Heart right ventricle (tissue), 16 donors: Measurements from ENCODE around the gene FGFRL1. TPM values are rescaled to one million over a fixed set of nuclear protein-coding genes. Genes with fewer than 3 reads are reported as not detected.
A peak's percentile ranks its signal among the peaks of the same experiment; 100 is the strongest.

Experiments
- ATAC-seq, 8 donors: fragments of 200-7000 bp; cut with Tn5 transposase; one replicate each; pipeline ENCODE4 v1.9.1; 2020; ENCODE audit warnings: mild to moderate bottlenecking in 8 of 8, moderate library complexity in 8 of 8, moderate number of reproducible peaks in 1 of 8
- DNase-seq, 2 donors: peaks; one replicate each; pipeline ENCODE4 v3.0.0-alpha.2; 2020
- H3K27ac ChIP-seq, 10 donors: fragments of 200-600 bp; sonication (generic) in 2 of 10; one replicate each; pipeline versions ENCODE4 v1.5.0 to v1.8.0; 2020 to 2022; ENCODE audit warnings: mild to moderate bottlenecking in 3 of 10
- H3K27me3 ChIP-seq, 7 donors: fragments of 200-600 bp; one replicate each; pipeline ENCODE4 v1.8.0; 2021 to 2022; ENCODE audit warnings: mild to moderate bottlenecking in 2 of 7
- H3K36me3 ChIP-seq, 9 donors: fragments of 200-600 bp; sonication (generic) in 1 of 9; one replicate each; pipeline versions ENCODE4 v1.5.0 to v1.8.0; 2020 to 2022; ENCODE audit warnings: mild to moderate bottlenecking in 2 of 9
- H3K4me1 ChIP-seq, 9 donors: fragments of 200-600 bp; sonication (generic) in 1 of 9; one replicate each; pipeline versions ENCODE4 v1.5.0 to v1.8.0; 2020 to 2022; ENCODE audit warnings: mild to moderate bottlenecking in 4 of 9
- H3K4me3 ChIP-seq, 10 donors: fragments of 200-600 bp; sonication (generic) in 2 of 10; one replicate each; pipeline versions ENCODE4 v1.5.0 to v1.8.0; 2020 to 2022; ENCODE audit warnings: mild to moderate bottlenecking in 7 of 10, moderate library complexity in 2 of 10
- H3K9me3 ChIP-seq, 11 donors: fragments of 200-600 bp in 10 of 11; sonication (generic) in 2 of 11; one replicate each; pipeline versions ENCODE4 v1.5.0 to v1.8.0; 2013 to 2022; ENCODE audit warnings: mild to moderate bottlenecking in 2 of 11, control low read depth in 1 of 11, moderate library complexity in 1 of 11
- WGBS, 2 donors: extraction: QIAGEN DNeasy Blood & Tissue Kit; methylation state at CpG; one replicate each; pipeline ENCODE4 v1.1.7; 2013; ENCODE audit warnings: inconsistent platforms in 1 of 2; 5-methylcytosine and 5-hydroxymethylcytosine counted together
- intact Hi-C, 10 donors: fragments of 100-400 bp; cut with DNase I; formaldehyde crosslinking; loops; one replicate each; pipeline versions ENCODE4 v1.11.1 to v1.14.2; 2022
- polyA plus RNA-seq, 2 donors: library from polyadenylated mRNA; stranded (reverse); fragments of 200-250 nt; gene quantifications; one replicate each; pipeline ENCODE4 v1.2.3, GENCODE V29; 2013
- total RNA-seq, 10 donors: library from RNA; stranded (reverse); fragmentation: NEBNext Ultra II Directional in 3 of 10; extraction: Animal tissue kit (Norgen Biotek cat#: 25700) in 3 of 10; gene quantifications; one replicate each; pipeline versions ENCODE4 v1.2.1 to v1.2.4, GENCODE V29; 2021 to 2023
- TF ChIP-seq, protein P1 (sequence below), 9 donors: fragments of 200-600 bp; sonication (generic) in 2 of 9; IDR thresholded peaks; one replicate each; pipeline versions ENCODE4 v1.5.0 to v1.8.0; 2021 to 2022; ENCODE audit warnings: antibody characterized with exemption in 9 of 9, mild to moderate bottlenecking in 5 of 9, moderate library complexity in 1 of 9
- donor health status: Arrhythmogenic right ventricular cardiomyopathy.
- donor health status: ischemic (EF 13 %, LVEDD 7.1; RV severe dilation, severe dysfunction).
- donor health status: healthy with polysubstance abuse.
- donor health status: DM: no; HTN: yes; CAD: no.
- donor health status: DM: no; HTN: no; CAD: no.
- donor health status: ischemic (EF 25% LVEDD 6.9; RV normal size, moderate dysfunction).
- donor health status: ischemic (EF 25% LVEDD 5.7; RV mildly dilated, moderate dysfunction).
- donor health status: healthy.
- donor health status: DM: yes; HTN: yes; CAD: no.
- donor health status: Ischemic cardiomyopathy.
- donor health status: ischemic (EF 35%, LVEDD 5.7; RV mildly dilated, moderate dysfunction).
- donor health status: nonischemic (EF 11% LVEDD 7.7; RV severe dilation, severe dysfunction).
- donor health status: DM: yes; HTN: yes; CAD: no.
- donor health status: PGD.
- donor health status: ischemic (EF 29% LVEDD 5.4; RV normal size, mild dysfunction).
- donor health status: nonischemic (EF 23%, LVEDD 6.1; RV moderate dilation, normal function).

FGFRL1 gene
- total and polyA plus RNA-seq, 12 donors, result 17.1 to 36.6 (median 26.0) TPM

DNA sequence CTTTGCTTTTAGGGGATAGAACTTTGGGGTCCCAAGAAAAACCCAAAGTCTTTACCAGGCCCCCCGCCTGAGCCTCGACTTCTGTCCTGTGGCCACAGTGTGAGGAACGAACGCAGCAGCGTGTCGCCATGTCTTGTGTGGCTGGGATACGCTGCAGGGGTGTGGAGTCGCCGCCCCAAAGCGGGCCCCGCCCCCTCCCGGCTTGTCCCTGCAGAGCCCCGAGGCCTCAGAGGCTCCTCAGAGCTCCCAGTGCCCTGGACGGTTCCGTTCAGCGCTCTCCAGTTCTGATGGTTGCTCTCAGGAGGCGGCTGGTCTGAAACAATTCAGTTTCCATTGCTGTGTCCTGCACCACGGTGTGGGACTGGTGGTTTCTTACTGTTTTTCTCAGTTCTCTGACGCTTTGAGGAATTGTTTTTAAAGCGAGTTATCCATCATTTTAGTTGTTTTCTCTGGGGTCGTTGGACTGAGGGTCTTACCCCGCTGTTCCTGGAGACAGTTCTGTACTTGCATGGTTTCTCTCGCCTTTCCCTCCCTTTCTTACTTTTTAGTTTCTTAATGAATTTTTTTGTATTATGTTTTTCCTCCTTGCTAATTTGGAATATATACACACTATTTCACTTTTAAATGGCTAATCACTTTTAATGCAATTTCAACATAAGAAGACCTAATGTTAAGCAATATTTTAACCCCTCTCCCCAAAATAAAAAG lies 26.1 kb upstream of the FGFRL1 start:
- H3K4me3 ChIP-seq, result peak overlapping the region in 8 of 10 donors; percentile 2 to 80 (median 29)
- peak; percentile 65 to 79 for DNase-seq
- peak; percentile 56 to 77 (median 70) for ATAC-seq

DNA sequence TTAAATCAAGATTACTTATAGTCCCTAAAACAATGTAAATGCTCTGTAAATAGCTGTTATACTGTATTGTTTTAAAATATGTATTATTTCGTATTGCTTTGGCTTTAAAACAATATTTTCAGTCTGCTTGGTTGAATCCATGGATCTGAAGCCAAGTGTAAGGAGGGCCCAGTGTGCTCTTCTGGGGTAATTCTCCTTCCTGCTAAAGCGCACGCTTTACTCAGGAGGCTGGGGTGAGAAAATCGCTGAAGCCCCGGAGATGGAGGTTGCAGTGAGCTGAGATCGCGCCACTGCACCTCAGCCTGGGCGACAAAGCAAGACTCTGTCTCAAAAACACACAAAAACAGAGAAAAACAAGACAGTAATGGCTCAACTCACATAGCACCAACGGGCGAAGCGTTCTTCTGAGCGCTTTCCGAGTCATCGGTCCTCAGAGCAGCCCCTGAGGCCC lies 25.0 kb upstream of the FGFRL1 start:
- Histone ChIP-seq H3K9me3 (no peaks in the 10 kb centered on the region), H3K4me1 (peaks cover 4 to 32% (median 25%) of the 10 kb centered on the region in 9 donors), H3K4me3 (peak overlapping the region; percentile 41 to 92 (median 76)), H3K27me3 (no peaks in the 10 kb centered on the region), H3K36me3 (peaks cover 0 to 13% (median 0%) of the 10 kb centered on the region in 9 donors), H3K27ac (peak overlapping the region in 9 of 10 donors; percentile 6 to 84 (median 58))
- 2 to 4% methylated on average over 14 of the region's 14 CpGs for WGBS, 2 donors
- TF ChIP-seq, protein P1, sequence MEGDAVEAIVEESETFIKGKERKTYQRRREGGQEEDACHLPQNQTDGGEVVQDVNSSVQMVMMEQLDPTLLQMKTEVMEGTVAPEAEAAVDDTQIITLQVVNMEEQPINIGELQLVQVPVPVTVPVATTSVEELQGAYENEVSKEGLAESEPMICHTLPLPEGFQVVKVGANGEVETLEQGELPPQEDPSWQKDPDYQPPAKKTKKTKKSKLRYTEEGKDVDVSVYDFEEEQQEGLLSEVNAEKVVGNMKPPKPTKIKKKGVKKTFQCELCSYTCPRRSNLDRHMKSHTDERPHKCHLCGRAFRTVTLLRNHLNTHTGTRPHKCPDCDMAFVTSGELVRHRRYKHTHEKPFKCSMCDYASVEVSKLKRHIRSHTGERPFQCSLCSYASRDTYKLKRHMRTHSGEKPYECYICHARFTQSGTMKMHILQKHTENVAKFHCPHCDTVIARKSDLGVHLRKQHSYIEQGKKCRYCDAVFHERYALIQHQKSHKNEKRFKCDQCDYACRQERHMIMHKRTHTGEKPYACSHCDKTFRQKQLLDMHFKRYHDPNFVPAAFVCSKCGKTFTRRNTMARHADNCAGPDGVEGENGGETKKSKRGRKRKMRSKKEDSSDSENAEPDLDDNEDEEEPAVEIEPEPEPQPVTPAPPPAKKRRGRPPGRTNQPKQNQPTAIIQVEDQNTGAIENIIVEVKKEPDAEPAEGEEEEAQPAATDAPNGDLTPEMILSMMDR (IDR thresholded peaks at IDR 0.05), result no peak
- peak in 6 of 8 donors; percentile 2 to 38 (median 26) for ATAC-seq
- DNase-seq, result no peak
- intact Hi-C loops, result no loop called here

More for the DNA sequence above, 26.1 kb upstream of the FGFRL1 start:
- H3K36me3 ChIP-seq, result peaks cover 0 to 7% (median 0%) of the 10 kb centered on the region in 9 donors
- H3K27me3 ChIP-seq, result no peaks in the 10 kb centered on the region
- intact Hi-C loops, result no loop called here
- peaks cover 4 to 32% (median 25%) of the 10 kb centered on the region in 9 donors for H3K4me1 ChIP-seq
- H3K27ac ChIP-seq, result no peak overlapping the region
- WGBS, 2 donors, result 47 to 53% methylated on average over 23 of the region's 23 CpGs
- TF ChIP-seq, protein P1 (IDR thresholded peaks at IDR 0.05), result peak in 1 of 9 donors; percentile 12
- no peaks in the 10 kb centered on the region for H3K9me3 ChIP-seq

DNA sequence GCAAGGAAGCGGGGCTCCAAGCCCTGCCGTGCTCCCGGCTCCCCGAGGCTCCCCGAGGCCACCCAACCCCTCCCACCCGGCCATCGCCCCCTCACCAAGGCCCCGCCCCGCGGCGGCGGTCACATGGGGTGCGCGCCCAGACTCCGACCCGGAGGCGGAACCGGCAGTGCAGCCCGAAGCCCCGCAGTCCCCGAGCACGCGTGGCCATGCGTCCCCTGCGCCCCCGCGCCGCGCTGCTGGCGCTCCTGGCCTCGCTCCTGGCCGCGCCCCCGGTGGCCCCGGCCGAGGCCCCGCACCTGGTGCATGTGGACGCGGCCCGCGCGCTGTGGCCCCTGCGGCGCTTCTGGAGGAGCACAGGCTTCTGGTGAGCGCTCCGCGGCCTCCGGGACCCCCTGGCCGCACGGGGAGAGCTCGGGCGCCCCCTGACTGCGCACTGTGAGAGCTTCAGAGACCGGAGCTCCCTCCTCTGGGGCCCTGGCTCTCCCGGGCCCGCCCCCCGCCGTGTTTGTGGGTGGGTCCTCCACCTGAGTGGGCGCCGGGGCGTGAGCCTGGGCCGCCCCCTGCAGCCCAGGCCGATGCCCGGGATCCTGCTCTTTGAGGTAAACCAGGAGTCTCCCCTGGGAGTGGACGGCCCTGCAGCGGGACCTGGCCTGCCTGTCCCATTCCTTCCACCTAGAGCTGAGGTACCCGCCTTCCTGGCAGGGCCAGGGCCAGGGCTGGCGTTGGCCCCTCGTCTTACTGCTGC lies 24.4 kb upstream of the FGFRL1 start, which contains the start of gene IDUA:
IDUA (plus strand) TSS at position 166 of the 745 bp plus-strand sequence; CDS start at position 207, 41 bp downstream.
- no peaks in the 10 kb centered on the region for H3K9me3 ChIP-seq
- 1 to 2% methylated on average over 68 to 69 of the region's 69 CpGs for WGBS, 2 donors
- peak within 1 kb of the TSS in 9 of 10 donors; percentile 6 to 84 (median 58) for H3K27ac ChIP-seq
- H3K4me3 ChIP-seq, result peak within 1 kb of the TSS; percentile 41 to 92 (median 76)
- TF ChIP-seq, protein P1 (IDR thresholded peaks at IDR 0.05), result peak in 8 of 9 donors; percentile 14 to 65 (median 52)
- peak; percentile 78 to 86 for DNase-seq
- ATAC-seq, result peak; percentile 79 to 92 (median 87)
- no peaks in the 10 kb centered on the region for H3K27me3 ChIP-seq
- intact Hi-C loops, result no loop called here
- H3K36me3 ChIP-seq, result peaks cover 0 to 15% (median 0%) of the 10 kb centered on the region in 9 donors
- H3K4me1 ChIP-seq, result peaks cover 4 to 32% (median 25%) of the 10 kb centered on the region in 9 donors
